ENCODE measurements around the gene EXOC3.
"Not testable (repeated sequence)": the region's sequence is repeated elsewhere in the genome, so short reads cannot be mapped to it uniquely, and the experiment has no call there.

The EXOC3 gene

GRCh38 chr5:442335-443238 lies at the start of gene EXOC3:
Gene EXOC3 (plus strand): TSS chr5:443176. CDS start chr5:446206, 3,030 bp downstream.
- Histone ChIP-seq H3K4me3 (ENCODE audit: low read length) (peak within 1 kb of the TSS; percentile 96), H3K9ac (ENCODE audit: low read length) (peak within 1 kb of the TSS; percentile 93), H3K27ac (ENCODE audit: low read depth, low read length) (peak within 1 kb of the TSS; percentile 60), H3K4me1 (ENCODE audit: control insufficient read depth, insufficient read depth, low read length) (peaks cover 9% of the 10 kb centered on the region), H3K27me3 (ENCODE audit: control insufficient read depth, insufficient read depth, low read length) (peaks cover 2% of the 10 kb centered on the region), H3K36me3 (ENCODE audit: control insufficient read depth, insufficient read depth, low read length) (peaks cover 7% of the 10 kb centered on the region)

GRCh38 chr5:393846-394275 lies 49.1 kb upstream of the EXOC3 start:
- no peaks in the 10 kb centered on the region for H3K36me3 ChIP-seq (ENCODE audit: control insufficient read depth, insufficient read depth, low read length)
- no peak overlapping the region for H3K4me3 ChIP-seq (ENCODE audit: low read length)
- H3K27ac ChIP-seq (ENCODE audit: low read depth, low read length) = no peak overlapping the region
- H3K4me1 ChIP-seq (ENCODE audit: control insufficient read depth, insufficient read depth, low read length) = no peaks in the 10 kb centered on the region
- no peaks in the 10 kb centered on the region for H3K27me3 ChIP-seq (ENCODE audit: control insufficient read depth, insufficient read depth, low read length)
- no peak overlapping the region for H3K9ac ChIP-seq (ENCODE audit: low read length)

GRCh38 chr5:394671-395155 lies 48.3 kb upstream of the EXOC3 start:
- Histone ChIP-seq H3K4me1 (ENCODE audit: control insufficient read depth, insufficient read depth, low read length) (no peaks in the 10 kb centered on the region), H3K4me3 (ENCODE audit: low read length) (no peak overlapping the region), H3K9ac (ENCODE audit: low read length) (no peak overlapping the region), H3K27ac (ENCODE audit: low read depth, low read length) (no peak overlapping the region), H3K27me3 (ENCODE audit: control insufficient read depth, insufficient read depth, low read length) (no peaks in the 10 kb centered on the region), H3K36me3 (ENCODE audit: control insufficient read depth, insufficient read depth, low read length) (no peaks in the 10 kb centered on the region)

GRCh38 chr5:395156-395920 lies 47.6 kb upstream of the EXOC3 start:
- no peak overlapping the region for H3K9ac ChIP-seq (ENCODE audit: low read length)
- no peak overlapping the region for H3K27ac ChIP-seq (ENCODE audit: low read depth, low read length)
- no peaks in the 10 kb centered on the region for H3K36me3 ChIP-seq (ENCODE audit: control insufficient read depth, insufficient read depth, low read length)
- no peaks in the 10 kb centered on the region for H3K27me3 ChIP-seq (ENCODE audit: control insufficient read depth, insufficient read depth, low read length)
- H3K4me1 ChIP-seq (ENCODE audit: control insufficient read depth, insufficient read depth, low read length) = no peaks in the 10 kb centered on the region
- H3K4me3 ChIP-seq (ENCODE audit: low read length) = no peak overlapping the region

GRCh38 chr5:395921-396530 lies 47.0 kb upstream of the EXOC3 start:
- no peak overlapping the region for H3K27ac ChIP-seq (ENCODE audit: low read depth, low read length)
- no peak overlapping the region for H3K9ac ChIP-seq (ENCODE audit: low read length)
- no peaks in the 10 kb centered on the region for H3K4me1 ChIP-seq (ENCODE audit: control insufficient read depth, insufficient read depth, low read length)
- no peak overlapping the region for H3K4me3 ChIP-seq (ENCODE audit: low read length)
- no peaks in the 10 kb centered on the region for H3K27me3 ChIP-seq (ENCODE audit: control insufficient read depth, insufficient read depth, low read length)
- no peaks in the 10 kb centered on the region for H3K36me3 ChIP-seq (ENCODE audit: control insufficient read depth, insufficient read depth, low read length)

GRCh38 chr5:396531-396961 lies 46.4 kb upstream of the EXOC3 start:
- Histone ChIP-seq H3K36me3 (ENCODE audit: control insufficient read depth, insufficient read depth, low read length) (no peaks in the 10 kb centered on the region), H3K27ac (ENCODE audit: low read depth, low read length) (no peak overlapping the region), H3K27me3 (ENCODE audit: control insufficient read depth, insufficient read depth, low read length) (no peaks in the 10 kb centered on the region), H3K4me3 (ENCODE audit: low read length) (no peak overlapping the region), H3K9ac (ENCODE audit: low read length) (no peak overlapping the region), H3K4me1 (ENCODE audit: control insufficient read depth, insufficient read depth, low read length) (no peaks in the 10 kb centered on the region)

- H3K4me1 ChIP-seq (ENCODE audit: control insufficient read depth, insufficient read depth, low read length); H3K9ac ChIP-seq (ENCODE audit: low read length); H3K27ac ChIP-seq (ENCODE audit: low read depth, low read length); H3K4me3 ChIP-seq (ENCODE audit: low read length); H3K36me3 ChIP-seq (ENCODE audit: control insufficient read depth, insufficient read depth, low read length); H3K27me3 ChIP-seq (ENCODE audit: control insufficient read depth, insufficient read depth, low read length): not testable (repeated sequence)
Measured at GRCh38 chr5:398141-398474, 44.9 kb upstream of the EXOC3 start.

- H3K9ac ChIP-seq (ENCODE audit: low read length) = no peak overlapping the region
- no peak overlapping the region for H3K27ac ChIP-seq (ENCODE audit: low read depth, low read length)
- H3K27me3 ChIP-seq (ENCODE audit: control insufficient read depth, insufficient read depth, low read length) = no peaks in the 10 kb centered on the region
- no peaks in the 10 kb centered on the region for H3K36me3 ChIP-seq (ENCODE audit: control insufficient read depth, insufficient read depth, low read length)
- no peak overlapping the region for H3K4me3 ChIP-seq (ENCODE audit: low read length)
- no peaks in the 10 kb centered on the region for H3K4me1 ChIP-seq (ENCODE audit: control insufficient read depth, insufficient read depth, low read length)
Measured at GRCh38 chr5:398475-399295, 44.3 kb upstream of the EXOC3 start.

GRCh38 chr5:399296-400281 lies 43.4 kb upstream of the EXOC3 start:
- no peaks in the 10 kb centered on the region for H3K4me1 ChIP-seq (ENCODE audit: control insufficient read depth, insufficient read depth, low read length)
- H3K4me3 ChIP-seq (ENCODE audit: low read length) = peak overlapping the region; percentile 37
- H3K36me3 ChIP-seq (ENCODE audit: control insufficient read depth, insufficient read depth, low read length) = no peaks in the 10 kb centered on the region
- peak overlapping the region; percentile 42 for H3K27ac ChIP-seq (ENCODE audit: low read depth, low read length)
- H3K9ac ChIP-seq (ENCODE audit: low read length) = no peak overlapping the region
- H3K27me3 ChIP-seq (ENCODE audit: control insufficient read depth, insufficient read depth, low read length) = no peaks in the 10 kb centered on the region

GRCh38 chr5:400282-401145 lies 42.5 kb upstream of the EXOC3 start:
- Histone ChIP-seq H3K4me3 (ENCODE audit: low read length) (peak overlapping the region; percentile 37), H3K36me3 (ENCODE audit: control insufficient read depth, insufficient read depth, low read length) (no peaks in the 10 kb centered on the region), H3K4me1 (ENCODE audit: control insufficient read depth, insufficient read depth, low read length) (no peaks in the 10 kb centered on the region), H3K27me3 (ENCODE audit: control insufficient read depth, insufficient read depth, low read length) (no peaks in the 10 kb centered on the region), H3K9ac (ENCODE audit: low read length) (no peak overlapping the region), H3K27ac (ENCODE audit: low read depth, low read length) (peak overlapping the region; percentile 42)

Measured in rectal smooth muscle tissue (tissue), 1 donor.